ENCODE results near the gene OR4K14.

- no peak for TF ChIP-seq CTCF (IDR thresholded peaks at IDR 0.05)
- TF ChIP-seq EP300 (IDR thresholded peaks at IDR 0.05): no peak
- no peak for TF ChIP-seq POLR2A (IDR thresholded peaks at IDR 0.05; ENCODE audit: low read depth)
- TF ChIP-seq POLR2AphosphoS5 (IDR thresholded peaks at IDR 0.05): no peak
Observed at GRCh38 chr14:20048202-20048601, 29.1 kb upstream of the OR4K14 start.
